Endothelial cell of umbilical vein (primary cell): Measurements from ENCODE around the gene POLE.
"Not testable (repeated sequence)": the region's sequence is repeated elsewhere in the genome, so short reads cannot be mapped to it uniquely, and the experiment has no call there.

Experiments used
- EZH2 ChIP-seq: IDR thresholded peaks from 2 replicates; pipeline ENCODE4 v1.6.1; 2012; ENCODE audit warnings: borderline replicate concordance, low read depth, mild to moderate bottlenecking, moderate library complexity, low read length, inconsistent platforms; ENCODE audit not compliant: severe bottlenecking
- JUN ChIP-seq: IDR thresholded peaks from 2 replicates; pipeline ENCODE4 v1.6.1; 2011; ENCODE audit warnings: borderline replicate concordance, low read depth; ENCODE audit not compliant: insufficient read length, insufficient read depth
- POLR2A ChIP-seq: IDR thresholded peaks from 2 replicates; pipeline ENCODE4 v1.6.1; 2012; ENCODE audit warnings: low read depth, mild to moderate bottlenecking, control low read depth, low read length
- POLR2AphosphoS5 ChIP-seq: IDR thresholded peaks from 2 replicates; pipeline ENCODE4 v1.6.1; 2012; ENCODE audit warnings: low read depth, mild to moderate bottlenecking, control low read depth, low read length, moderate library complexity; ENCODE audit not compliant: insufficient read depth
- TF ChIP-seq, protein P1 (sequence below), 2 donors: IDR thresholded peaks; 1 replicate in 1 of 2; 2 replicates in 1 of 2; pipeline ENCODE4 v1.5.1; 2011; ENCODE audit warnings: low read length in 2 of 2, mild to moderate bottlenecking in 2 of 2, moderate library complexity in 2 of 2, control low read depth in 1 of 2, inconsistent platforms in 1 of 2, low read depth in 1 of 2; ENCODE audit not compliant: insufficient read depth in 1 of 2; ENCODE audit errors: extremely low read depth in 1 of 2
- TF ChIP-seq, protein P2 (sequence below): IDR thresholded peaks from 2 replicates; pipeline ENCODE4 v1.6.1; 2011; ENCODE audit not compliant: insufficient read depth, insufficient read length

DNA sequence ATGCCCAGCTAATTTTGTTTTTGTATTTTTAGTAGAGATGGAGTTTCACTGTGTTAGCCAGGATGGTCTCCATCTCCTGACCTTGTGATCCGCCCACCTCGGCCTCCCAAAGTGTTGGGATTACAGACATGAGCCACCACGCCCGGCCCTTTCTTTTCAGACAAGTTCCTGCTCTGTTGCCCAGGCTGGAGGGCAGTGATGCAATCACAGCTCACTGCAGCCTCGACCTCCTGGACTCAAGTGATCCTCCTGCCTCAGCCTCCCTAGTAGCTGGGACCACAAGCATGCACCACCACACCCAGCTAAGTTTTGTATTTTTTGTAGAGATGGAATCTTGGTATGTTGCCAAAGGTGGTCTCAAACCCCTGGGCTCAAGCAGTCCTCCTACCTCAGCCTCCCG is 87.6 kb downstream of the POLE start:
- TF ChIP-seq, protein P1, sequence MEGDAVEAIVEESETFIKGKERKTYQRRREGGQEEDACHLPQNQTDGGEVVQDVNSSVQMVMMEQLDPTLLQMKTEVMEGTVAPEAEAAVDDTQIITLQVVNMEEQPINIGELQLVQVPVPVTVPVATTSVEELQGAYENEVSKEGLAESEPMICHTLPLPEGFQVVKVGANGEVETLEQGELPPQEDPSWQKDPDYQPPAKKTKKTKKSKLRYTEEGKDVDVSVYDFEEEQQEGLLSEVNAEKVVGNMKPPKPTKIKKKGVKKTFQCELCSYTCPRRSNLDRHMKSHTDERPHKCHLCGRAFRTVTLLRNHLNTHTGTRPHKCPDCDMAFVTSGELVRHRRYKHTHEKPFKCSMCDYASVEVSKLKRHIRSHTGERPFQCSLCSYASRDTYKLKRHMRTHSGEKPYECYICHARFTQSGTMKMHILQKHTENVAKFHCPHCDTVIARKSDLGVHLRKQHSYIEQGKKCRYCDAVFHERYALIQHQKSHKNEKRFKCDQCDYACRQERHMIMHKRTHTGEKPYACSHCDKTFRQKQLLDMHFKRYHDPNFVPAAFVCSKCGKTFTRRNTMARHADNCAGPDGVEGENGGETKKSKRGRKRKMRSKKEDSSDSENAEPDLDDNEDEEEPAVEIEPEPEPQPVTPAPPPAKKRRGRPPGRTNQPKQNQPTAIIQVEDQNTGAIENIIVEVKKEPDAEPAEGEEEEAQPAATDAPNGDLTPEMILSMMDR (IDR thresholded peaks at IDR 0.05; ENCODE audit: extremely low read depth in 1 of 2, insufficient read depth in 1 of 2, low read depth in 1 of 2, low read length in 2 of 2) = not testable (repeated sequence)
- not testable (repeated sequence) for TF ChIP-seq EZH2, POLR2A, POLR2AphosphoS5, JUN
- TF ChIP-seq, protein P2, sequence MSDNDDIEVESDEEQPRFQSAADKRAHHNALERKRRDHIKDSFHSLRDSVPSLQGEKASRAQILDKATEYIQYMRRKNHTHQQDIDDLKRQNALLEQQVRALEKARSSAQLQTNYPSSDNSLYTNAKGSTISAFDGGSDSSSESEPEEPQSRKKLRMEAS = not testable (repeated sequence)
